ENCODE results near the gene AXIN1. TPM values are rescaled to one million over a fixed set of nuclear protein-coding genes. Genes with fewer than 3 reads are reported as not detected.

AXIN1 gene
- total RNA-seq, 3 donors from 2014 or later, result 33.0 to 46.3 (median 40.0) TPM

GRCh38 chr16:316741-317464 lies 35.6 kb downstream of the AXIN1 start:
- ATAC-seq (no peak), DNase-seq (no peak)
- intact Hi-C loops (cut with DNase I, micrococcal nuclease), result no loop called here
- H3K36me3 ChIP-seq (ENCODE audit: low read depth), result no peaks in the 10 kb centered on the region
- TF ChIP-seq, protein P1, sequence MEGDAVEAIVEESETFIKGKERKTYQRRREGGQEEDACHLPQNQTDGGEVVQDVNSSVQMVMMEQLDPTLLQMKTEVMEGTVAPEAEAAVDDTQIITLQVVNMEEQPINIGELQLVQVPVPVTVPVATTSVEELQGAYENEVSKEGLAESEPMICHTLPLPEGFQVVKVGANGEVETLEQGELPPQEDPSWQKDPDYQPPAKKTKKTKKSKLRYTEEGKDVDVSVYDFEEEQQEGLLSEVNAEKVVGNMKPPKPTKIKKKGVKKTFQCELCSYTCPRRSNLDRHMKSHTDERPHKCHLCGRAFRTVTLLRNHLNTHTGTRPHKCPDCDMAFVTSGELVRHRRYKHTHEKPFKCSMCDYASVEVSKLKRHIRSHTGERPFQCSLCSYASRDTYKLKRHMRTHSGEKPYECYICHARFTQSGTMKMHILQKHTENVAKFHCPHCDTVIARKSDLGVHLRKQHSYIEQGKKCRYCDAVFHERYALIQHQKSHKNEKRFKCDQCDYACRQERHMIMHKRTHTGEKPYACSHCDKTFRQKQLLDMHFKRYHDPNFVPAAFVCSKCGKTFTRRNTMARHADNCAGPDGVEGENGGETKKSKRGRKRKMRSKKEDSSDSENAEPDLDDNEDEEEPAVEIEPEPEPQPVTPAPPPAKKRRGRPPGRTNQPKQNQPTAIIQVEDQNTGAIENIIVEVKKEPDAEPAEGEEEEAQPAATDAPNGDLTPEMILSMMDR (IDR thresholded peaks at IDR 0.05), result no peak
- H3K4me1 ChIP-seq (ENCODE audit: low read depth), result no peaks in the 10 kb centered on the region
- no peak overlapping the region for H3K4me3 ChIP-seq
- H3K9me3 ChIP-seq, result no peaks in the 10 kb centered on the region

GRCh38 chr16:314795-315299 lies 37.7 kb downstream of the AXIN1 start:
- no peaks in the 10 kb centered on the region for H3K4me1 ChIP-seq (ENCODE audit: low read depth)
- TF ChIP-seq, protein P1 (IDR thresholded peaks at IDR 0.05), result no peak
- ATAC-seq, result no peak
- no peak overlapping the region for H3K4me3 ChIP-seq
- intact Hi-C loops (cut with DNase I, micrococcal nuclease), result no loop called here
- no peaks in the 10 kb centered on the region for H3K9me3 ChIP-seq
- no peak for DNase-seq
- H3K36me3 ChIP-seq (ENCODE audit: low read depth), result no peaks in the 10 kb centered on the region

DNA sequence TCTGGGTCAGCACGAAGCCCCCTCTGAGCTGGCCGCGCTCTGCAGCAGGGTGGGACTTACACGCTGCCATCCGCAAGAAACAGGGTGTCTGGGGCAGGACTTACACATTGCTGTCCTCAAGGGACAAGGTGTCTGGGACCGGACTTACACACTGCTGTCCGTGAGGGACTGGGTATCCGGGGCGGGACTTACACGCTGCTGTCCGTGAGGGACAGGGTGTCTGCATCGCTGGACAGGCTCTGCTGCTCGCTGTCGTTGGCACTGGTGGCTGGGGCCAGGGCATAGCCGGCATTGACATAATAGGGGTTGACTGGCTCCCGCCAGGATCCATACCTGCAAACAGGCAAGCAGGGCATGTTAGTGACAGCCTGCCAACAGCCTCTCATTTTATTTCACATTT lies 38.2 kb downstream of the AXIN1 start:
- Histone ChIP-seq H3K4me1 (ENCODE audit: low read depth) (no peaks in the 10 kb centered on the region), H3K36me3 (ENCODE audit: low read depth) (no peaks in the 10 kb centered on the region), H3K4me3 (no peak overlapping the region), H3K9me3 (no peaks in the 10 kb centered on the region)
- TF ChIP-seq, protein P1 (IDR thresholded peaks at IDR 0.05), result no peak
- no peak for DNase-seq
- intact Hi-C loops (cut with DNase I, micrococcal nuclease), result no loop called here
- ATAC-seq, result no peak

GRCh38 chr16:311725-312124 lies 40.8 kb downstream of the AXIN1 start:
- Histone ChIP-seq H3K4me3 (no peak overlapping the region), H3K9me3 (no peaks in the 10 kb centered on the region), H3K4me1 (ENCODE audit: low read depth) (no peaks in the 10 kb centered on the region), H3K36me3 (ENCODE audit: low read depth) (no peaks in the 10 kb centered on the region)
- TF ChIP-seq, protein P1 (IDR thresholded peaks at IDR 0.05), result no peak
- intact Hi-C loops (cut with DNase I, micrococcal nuclease), result no loop called here
- DNase-seq (no peak), ATAC-seq (no peak)

DNA sequence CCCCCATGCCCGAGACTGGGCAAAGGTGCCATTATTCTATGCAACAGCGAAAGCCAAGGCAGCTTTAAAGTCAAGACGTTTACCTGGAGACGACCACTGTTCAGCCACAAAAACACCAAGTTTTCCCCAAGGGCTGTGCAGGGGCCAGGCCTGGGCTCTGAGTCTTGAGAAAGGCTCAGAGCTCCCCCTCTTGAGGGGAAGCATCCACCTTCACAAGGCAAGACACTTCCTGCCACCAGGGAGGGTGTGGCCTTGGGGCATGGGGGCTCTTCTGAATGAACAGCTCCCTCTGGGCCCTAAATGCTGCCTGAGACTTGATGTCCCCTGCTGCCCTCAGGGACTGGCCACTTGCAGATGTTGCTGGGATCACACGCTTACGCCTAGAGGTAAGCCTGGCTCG lies 43.0 kb downstream of the AXIN1 start:
- TF ChIP-seq, protein P1 (IDR thresholded peaks at IDR 0.05), result no peak
- H3K9me3 ChIP-seq, result no peaks in the 10 kb centered on the region
- DNase-seq, result no peak
- no peaks in the 10 kb centered on the region for H3K36me3 ChIP-seq (ENCODE audit: low read depth)
- no peak overlapping the region for H3K4me3 ChIP-seq
- intact Hi-C loops (cut with DNase I, micrococcal nuclease), result no loop called here
- H3K4me1 ChIP-seq (ENCODE audit: low read depth), result no peaks in the 10 kb centered on the region
- ATAC-seq, result no peak

Data from mucosa of descending colon (tissue), 3 donors.